K562 (cell line): Measurements from ENCODE around the gene OPRM1. TPM values are rescaled to one million over a fixed set of nuclear protein-coding genes. Genes with fewer than 3 reads are reported as not detected.

ENCODE experiments used
- SETDB1 ChIP-seq: IDR thresholded peaks from one replicate; pipeline ENCODE4 v1.6.1; 2012; ENCODE audit warnings: low read length, control low read depth, inconsistent platforms
- ZNF766 ChIP-seq: fragments of 200-800 bp; sonication (Bioruptor generic); conservative IDR thresholded peaks from 2 replicates; pipeline ENCODE4 v1.6.1; 2016; ENCODE audit warnings: missing genetic modification characterization, missing compliant biosample characterization
- polyA plus RNA-seq, 8 experiments: library from polyadenylated mRNA; depleted of rRNA in 4 of 8; stranded (reverse) in 5 of 8; unstranded in 3 of 8; fragments of >200 nt; fragmentation: Nextera tagmentation in 2 of 8; fragmentation: Illumina TruSeq in 1 of 8; extraction: Ambion mirVana in 2 of 8; extraction: Trizol in 1 of 8; gene quantifications; 2 replicates each; pipeline versions ENCODE4 v1.2.1 to v1.2.3, GENCODE V29; 2011 to 2014; ENCODE audit warnings: inconsistent platforms in 1 of 8, missing spikeins in 1 of 8
- total RNA-seq, 7 experiments: library from RNA; depleted of rRNA in 6 of 7; stranded (reverse); fragments of >200 nt in 6 of 7; fragmentation: Illumina TruSeq in 2 of 7; extraction: Trizol in 2 of 7; gene quantifications; 2 replicates each; pipeline versions ENCODE4 v1.2.1 to v1.2.3, GENCODE V29; 2011 to 2021; ENCODE audit warnings: low replicate concordance in 1 of 7
- TF ChIP-seq, protein P1 (sequence below), 2 experiments: fragments of 450-650 bp; IDR thresholded peaks; 2 replicates each; pipeline ENCODE4 v1.6.1; 2016; ENCODE audit warnings: mild to moderate bottlenecking in 2 of 2, borderline replicate concordance in 1 of 2, low read depth in 1 of 2, moderate library complexity in 1 of 2
- TF ChIP-seq, protein P2 (sequence below), 2 experiments: fragments of 150-350 bp in 1 of 2; IDR thresholded peaks; 2 replicates each; pipeline ENCODE4 v1.6.1; 2012 to 2016; ENCODE audit warnings: low read depth in 2 of 2, low read length in 2 of 2, mild to moderate bottlenecking in 1 of 2, moderate library complexity in 1 of 2

OPRM1 gene
- total and polyA plus RNA-seq, 9 of the 15 experiments (the other 6 are each of a cell fraction or from before 2014, with no cell fraction given) = not detected

DNA sequence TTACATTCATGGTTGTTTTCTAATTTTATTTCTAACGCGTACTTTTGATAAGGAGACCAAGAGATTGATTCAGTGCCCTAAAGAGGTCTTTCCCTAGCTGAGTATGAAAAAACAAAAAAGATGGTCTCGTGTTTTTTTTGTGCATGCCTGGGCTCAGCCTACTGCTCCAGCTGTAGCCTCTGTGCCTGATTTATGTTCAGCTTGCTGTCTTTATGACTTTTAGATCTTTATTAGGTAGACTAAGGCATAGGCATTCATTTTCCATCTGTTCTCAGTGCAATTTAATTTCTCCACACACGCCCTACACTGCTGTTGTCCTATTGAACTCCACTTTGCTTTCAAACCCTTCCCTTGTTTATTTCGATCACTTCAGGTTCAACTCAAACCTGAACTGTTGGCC is 56.5 kb downstream of the OPRM1 start (continued):
- TF ChIP-seq, protein P1, sequence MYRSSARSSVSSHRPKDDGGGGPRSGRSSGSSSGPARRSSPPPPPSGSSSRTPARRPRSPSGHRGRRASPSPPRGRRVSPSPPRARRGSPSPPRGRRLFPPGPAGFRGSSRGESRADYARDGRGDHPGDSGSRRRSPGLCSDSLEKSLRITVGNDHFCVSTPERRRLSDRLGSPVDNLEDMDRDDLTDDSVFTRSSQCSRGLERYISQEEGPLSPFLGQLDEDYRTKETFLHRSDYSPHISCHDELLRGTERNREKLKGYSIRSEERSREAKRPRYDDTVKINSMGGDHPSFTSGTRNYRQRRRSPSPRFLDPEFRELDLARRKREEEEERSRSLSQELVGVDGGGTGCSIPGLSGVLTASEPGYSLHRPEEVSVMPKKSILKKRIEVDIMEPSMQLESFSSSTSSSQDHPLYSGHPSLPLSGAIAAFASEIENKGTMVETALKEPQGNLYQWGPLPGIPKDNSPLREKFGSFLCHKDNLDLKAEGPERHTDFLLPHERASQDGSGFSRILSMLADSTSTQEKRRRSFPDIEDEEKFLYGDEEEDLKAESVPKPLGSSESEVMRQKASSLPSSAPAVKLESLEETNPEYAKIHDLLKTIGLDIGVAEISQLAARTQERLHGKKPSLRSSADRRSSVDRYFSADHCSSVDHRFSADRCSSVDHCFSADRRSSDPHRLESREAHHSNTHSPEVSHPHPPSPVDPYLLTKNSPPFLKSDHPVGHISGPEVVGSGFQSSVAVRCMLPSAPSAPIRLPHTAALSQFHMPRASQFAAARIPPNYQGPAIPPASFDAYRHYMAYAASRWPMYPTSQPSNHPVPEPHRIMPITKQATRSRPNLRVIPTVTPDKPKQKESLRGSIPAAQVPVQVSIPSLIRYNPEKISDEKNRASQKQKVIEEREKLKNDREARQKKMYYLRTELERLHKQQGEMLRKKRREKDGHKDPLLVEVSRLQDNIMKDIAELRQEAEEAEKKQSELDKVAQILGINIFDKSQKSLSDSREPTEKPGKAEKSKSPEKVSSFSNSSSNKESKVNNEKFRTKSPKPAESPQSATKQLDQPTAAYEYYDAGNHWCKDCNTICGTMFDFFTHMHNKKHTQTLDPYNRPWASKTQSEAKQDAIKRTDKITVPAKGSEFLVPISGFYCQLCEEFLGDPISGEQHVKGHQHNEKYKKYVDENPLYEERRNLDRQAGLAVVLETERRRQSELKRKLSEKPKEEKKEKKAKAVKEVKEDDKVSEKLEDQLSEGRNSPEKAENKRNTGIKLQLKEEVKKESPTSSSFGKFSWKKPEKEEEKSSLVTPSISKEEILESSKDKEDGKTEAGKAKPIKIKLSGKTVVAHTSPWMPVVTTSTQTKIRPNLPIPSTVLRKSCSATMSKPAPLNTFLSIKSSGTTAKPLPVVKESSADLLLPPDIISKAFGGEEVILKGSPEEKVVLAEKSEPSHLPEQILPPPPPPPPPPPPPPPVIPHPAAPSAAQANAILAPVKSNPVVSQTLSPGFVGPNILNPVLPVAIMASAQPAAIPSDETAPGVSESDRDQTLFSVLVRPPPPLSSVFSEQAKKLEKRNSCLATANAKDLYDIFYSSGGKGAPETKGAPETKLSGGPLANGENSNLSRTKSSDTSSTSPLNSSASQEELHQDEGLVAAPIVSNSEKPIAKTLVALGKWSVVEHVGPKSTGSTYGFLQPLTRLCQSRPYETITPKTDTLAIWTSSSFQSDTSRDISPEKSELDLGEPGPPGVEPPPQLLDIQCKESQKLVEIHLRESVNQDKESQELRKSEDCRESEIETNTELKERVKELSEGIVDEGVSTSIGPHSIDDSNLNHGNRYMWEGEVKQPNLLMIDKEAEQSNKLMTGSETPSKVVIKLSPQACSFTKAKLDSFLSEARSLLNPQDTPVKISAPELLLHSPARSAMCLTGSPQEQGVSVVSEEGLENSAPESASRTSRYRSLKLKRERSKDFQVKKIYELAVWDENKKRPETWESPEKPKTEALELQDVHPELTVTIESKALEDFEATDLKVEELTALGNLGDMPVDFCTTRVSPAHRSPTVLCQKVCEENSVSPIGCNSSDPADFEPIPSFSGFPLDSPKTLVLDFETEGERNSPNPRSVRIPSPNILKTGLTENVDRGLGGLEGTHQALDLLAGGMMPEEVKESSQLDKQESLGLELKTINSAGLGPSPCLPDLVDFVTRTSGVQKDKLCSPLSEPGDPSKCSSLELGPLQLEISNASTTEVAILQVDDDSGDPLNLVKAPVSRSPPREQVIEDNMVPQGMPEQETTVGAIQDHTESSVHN (IDR thresholded peaks at IDR 0.05; ENCODE audit: borderline replicate concordance in 1 of 2, low read depth in 1 of 2) = no peak
- TF ChIP-seq, protein P2, sequence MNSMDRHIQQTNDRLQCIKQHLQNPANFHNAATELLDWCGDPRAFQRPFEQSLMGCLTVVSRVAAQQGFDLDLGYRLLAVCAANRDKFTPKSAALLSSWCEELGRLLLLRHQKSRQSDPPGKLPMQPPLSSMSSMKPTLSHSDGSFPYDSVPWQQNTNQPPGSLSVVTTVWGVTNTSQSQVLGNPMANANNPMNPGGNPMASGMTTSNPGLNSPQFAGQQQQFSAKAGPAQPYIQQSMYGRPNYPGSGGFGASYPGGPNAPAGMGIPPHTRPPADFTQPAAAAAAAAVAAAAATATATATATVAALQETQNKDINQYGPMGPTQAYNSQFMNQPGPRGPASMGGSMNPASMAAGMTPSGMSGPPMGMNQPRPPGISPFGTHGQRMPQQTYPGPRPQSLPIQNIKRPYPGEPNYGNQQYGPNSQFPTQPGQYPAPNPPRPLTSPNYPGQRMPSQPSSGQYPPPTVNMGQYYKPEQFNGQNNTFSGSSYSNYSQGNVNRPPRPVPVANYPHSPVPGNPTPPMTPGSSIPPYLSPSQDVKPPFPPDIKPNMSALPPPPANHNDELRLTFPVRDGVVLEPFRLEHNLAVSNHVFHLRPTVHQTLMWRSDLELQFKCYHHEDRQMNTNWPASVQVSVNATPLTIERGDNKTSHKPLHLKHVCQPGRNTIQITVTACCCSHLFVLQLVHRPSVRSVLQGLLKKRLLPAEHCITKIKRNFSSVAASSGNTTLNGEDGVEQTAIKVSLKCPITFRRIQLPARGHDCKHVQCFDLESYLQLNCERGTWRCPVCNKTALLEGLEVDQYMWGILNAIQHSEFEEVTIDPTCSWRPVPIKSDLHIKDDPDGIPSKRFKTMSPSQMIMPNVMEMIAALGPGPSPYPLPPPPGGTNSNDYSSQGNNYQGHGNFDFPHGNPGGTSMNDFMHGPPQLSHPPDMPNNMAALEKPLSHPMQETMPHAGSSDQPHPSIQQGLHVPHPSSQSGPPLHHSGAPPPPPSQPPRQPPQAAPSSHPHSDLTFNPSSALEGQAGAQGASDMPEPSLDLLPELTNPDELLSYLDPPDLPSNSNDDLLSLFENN (IDR thresholded peaks at IDR 0.05; ENCODE audit: low read depth in 2 of 2, low read length in 2 of 2) = no peak
- TF ChIP-seq SETDB1 = no peak
- no peak for TF ChIP-seq ZNF766 (CRISPR knock-in tag)
- TF ChIP-seq, all 486 proteins: peak for 0
